SK-MEL-5 (cell line): ENCODE results near the gene CAMKMT. TPM values are rescaled to one million over a fixed set of nuclear protein-coding genes. Genes with fewer than 3 reads are reported as not detected.

ENCODE experiments used
- DNase-seq: peaks from one replicate; pipeline ENCODE4 v3.0.0-alpha.2; 2016; ENCODE audit warnings: low read depth, low spot score
- in situ Hi-C: cut with HindIII; loops from 2 replicates; pipeline ENCODE4 v1.10.0; 2016; ENCODE audit warnings: low sequenced_read_pairs, high pct_unique_total_duplicates, low pct_unique_long_range_greater_than_20kb
- total RNA-seq: library from RNA; depleted of rRNA; stranded (reverse); fragments of >200 nt; shearing (Covaris generic); gene quantifications from 2 replicates; pipeline ENCODE4 v1.2.3, GENCODE V29; 2014

The CAMKMT gene
- total RNA-seq, 1 experiment from 2014 or later, result 6.4 TPM

DNA sequence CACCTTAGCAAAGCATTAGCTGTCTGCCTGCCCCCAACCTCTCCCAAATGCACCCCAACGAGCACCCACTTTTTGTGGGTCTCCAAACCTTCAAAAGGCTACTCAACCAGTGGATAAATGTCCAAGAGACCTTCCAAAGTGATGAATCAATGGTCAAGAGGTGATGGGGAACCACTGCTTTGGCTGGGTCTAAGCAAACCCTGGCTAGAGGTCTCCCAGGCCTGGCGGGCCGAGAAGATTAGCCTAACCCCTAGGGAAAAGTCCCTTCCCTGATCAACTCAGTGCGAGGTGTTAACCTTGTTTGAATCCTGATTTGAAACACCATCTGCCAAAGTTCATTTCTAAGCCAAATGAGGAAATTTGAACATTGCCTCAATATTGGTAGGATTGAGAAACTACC lies 435.0 kb downstream of the CAMKMT start:
- DNase-seq, result no peak
- in situ Hi-C loops, result no loop called here

DNA sequence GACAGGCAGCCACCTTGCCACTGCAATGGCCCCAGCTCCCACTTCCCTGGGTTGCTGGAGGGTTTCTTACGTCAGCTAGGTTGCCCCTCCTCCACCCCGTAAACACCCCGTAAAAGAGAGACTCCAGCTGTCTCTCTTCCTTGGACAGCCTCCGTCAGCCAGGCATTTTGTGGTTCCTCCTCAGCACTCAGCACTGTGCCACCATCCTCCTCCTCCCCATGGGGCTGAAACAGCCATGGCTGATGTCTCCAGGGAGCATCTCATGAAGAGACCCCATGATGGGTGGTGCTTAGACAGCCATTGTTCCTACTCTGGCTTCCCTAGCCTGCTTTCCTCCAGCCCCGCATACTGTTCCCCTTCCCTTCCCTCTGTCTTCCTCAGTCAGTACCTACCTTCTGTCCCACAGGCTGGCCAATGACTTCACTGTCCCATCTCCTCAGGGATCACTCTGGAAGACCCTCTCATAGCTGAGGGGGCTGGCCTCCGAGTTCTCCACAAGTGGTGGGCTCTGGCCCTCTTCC lies 436.5 kb downstream of the CAMKMT start:
- DNase-seq, result no peak
- in situ Hi-C loops, result no loop called here

DNA sequence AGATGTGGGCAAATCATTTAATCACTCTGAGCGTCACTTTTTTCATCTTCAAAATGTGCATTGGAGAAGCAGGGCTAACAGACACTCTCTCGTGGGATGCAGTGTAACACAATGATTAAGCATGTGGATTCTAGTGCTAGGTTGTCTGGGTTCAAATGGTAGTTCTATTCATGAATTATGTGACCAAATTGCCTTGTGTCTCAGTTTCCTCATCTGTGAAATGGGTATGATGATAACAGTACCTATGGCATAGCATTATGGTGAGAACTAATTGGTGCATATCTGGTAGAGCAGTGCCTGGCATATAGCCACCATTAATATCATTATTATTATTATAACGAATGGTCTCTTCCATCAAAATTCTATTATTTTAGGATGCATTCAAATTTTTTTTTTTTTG lies 437.4 kb downstream of the CAMKMT start:
- in situ Hi-C loops, result no loop called here
- no peak for DNase-seq

DNA sequence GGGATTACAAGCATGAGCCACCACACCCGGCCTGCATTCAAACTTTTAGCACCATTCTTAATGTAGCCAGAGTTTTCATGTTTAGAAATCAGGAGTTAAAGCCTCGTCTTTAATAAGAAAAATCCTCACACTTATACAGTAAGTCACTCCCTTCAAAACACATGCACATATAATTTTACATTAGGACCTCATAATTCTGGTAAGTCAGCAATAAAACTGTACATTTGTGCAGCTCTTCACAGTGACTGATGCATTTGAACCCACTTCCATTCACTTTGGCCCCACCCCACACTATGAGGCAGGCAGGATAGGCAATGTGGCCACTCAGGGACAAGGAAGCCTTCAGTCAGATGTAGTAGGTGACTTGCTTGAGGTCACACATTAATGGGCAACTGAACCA lies 438.0 kb downstream of the CAMKMT start:
- in situ Hi-C loops, result no loop called here
- no peak for DNase-seq

DNA sequence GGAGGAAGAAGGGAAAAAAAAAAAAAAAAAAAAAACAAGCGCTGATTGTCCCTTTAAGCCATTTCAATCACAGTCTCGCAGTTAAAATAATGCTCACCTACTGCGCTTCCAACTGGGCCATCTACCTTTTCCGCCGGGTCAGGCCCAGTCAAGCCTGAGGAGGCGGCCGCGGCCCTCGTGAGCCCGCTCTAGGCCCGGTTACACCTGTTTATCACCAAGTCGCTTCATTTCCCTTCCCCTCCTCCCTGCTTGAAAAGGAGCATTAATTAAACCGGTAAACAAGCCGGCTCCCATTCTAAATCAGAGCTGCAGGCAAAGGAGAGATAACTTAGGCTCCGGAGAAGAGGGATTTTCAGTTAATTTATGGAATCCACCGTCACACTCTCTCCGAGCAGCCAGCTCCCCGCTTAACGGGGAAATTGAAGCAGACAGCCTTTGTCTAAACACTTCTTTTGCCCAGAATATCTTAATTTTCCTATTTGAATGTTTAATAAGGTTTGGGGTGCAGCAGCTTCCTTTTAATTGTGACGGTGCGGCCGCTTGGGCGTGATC lies 439.6 kb downstream of the CAMKMT start:
- no peak for DNase-seq
- in situ Hi-C loops, result no loop called here

DNA sequence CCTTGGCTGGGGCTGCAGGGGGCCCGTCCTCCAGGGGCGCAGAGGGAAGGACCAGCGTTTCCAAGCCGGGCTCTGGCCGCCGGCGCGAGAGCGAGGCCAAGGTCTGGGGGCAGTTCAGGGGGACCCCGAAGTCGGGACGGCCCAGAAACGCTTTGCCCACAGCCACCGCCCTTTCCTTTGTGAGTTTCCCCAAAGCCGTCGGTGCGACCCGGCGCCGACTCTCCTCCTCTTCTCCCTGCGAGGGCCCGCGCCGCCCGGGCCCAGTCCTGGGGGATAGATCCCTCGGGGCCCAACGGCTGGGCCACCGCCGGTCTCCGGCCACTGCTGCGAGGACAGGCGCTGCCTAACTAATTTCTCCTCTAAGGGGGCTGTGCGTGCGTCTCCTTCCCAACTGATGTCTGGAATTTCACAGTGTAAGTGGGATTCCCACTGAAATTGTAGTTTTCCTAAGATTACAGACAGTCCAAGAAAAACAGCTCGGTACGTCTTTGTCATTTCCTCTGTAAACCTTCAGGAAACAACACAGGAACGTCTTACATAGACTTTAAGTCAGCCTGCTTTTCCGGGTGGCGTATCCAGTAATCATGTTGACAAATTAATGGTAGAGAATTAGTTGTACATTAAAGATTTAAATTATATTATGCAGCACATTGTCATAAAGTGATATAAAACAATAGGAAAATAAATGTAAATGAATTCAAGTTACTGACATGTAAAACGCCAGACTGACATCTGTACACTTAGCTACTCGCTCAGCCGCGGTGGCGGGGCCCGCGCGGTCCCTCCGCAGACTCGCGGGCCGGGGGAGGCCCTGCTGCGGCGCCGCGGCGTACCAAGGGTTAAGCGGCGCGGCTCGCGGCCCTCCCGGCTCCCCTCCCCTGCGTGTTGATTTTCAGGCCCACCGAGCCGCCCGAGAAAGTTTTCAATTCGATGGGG lies 440.4 kb downstream of the CAMKMT start:
- DNase-seq, result no peak
- in situ Hi-C loops, result no loop called here

DNA sequence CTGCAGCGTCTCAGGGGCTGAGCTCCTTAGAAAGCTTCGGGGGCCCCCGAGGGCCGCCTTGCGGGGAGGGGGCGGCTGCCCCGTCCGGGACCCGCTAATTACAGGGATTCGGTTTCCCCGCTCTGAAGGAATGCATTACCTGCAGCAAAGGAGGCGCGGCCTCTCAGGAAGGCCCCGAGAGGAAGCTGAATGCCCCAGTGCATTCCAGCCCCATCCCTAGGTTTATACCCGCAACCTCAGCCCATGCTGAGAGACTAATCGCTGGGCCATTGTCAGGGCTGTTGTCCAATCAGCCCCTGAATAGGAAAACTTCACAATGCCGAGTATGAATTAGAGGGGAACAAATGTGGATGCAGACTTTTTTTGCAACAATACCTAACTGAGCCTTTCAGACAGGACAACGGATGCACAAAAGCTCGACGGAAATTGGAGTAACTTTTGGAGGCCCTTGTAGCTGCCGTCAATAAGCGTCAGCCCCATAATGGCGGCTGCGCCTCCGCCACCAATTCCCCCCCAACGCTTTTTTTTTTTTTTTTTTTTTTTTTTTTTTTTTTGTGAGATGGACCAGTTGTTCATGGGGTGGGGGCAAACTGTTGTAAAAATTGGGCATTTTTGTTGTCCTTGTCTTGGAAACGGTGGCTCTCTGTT lies 441.2 kb downstream of the CAMKMT start:
- in situ Hi-C loops, result no loop called here
- no peak for DNase-seq

DNA sequence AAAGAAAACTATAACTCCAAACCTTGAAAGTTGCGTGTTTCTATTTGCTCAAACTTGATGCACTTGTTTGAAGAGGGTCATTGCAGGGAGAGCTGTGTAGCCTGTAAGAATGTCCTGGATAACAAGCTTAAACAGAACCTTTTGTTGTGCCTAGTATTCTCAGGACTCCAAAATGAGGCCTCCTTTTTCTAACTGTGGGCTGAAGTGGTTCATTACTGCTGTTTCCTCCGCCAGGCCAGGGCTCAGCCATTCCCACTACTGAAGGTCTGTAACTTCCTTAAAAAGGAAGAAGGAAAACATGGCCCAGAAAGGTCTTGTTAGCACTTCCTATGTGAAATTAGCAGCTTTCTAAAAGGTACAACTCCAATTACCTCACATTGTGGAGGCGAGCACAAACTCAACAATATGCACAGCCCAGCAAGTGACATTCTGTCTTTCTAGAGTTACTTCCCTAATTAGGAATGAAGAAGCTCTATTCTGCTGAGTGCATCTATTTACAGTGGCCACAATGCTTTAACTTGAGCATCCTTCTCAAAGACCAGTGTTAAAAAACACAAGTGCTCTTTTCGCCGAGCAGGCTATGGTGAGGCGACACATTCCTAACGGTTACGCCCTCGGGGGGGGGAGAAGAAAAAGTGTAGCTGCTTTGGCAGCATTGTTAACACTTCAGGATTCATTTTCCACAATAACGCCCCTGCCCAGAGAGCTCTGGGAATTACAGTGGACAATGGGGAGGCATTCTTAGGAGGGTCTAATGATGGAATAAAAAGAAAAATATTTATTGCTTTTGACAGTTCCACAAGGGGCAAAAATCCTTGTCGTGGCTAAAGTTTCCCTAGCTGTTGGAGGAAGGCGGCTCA lies 442.9 kb downstream of the CAMKMT start:
- in situ Hi-C loops, result no loop called here
- no peak for DNase-seq

DNA sequence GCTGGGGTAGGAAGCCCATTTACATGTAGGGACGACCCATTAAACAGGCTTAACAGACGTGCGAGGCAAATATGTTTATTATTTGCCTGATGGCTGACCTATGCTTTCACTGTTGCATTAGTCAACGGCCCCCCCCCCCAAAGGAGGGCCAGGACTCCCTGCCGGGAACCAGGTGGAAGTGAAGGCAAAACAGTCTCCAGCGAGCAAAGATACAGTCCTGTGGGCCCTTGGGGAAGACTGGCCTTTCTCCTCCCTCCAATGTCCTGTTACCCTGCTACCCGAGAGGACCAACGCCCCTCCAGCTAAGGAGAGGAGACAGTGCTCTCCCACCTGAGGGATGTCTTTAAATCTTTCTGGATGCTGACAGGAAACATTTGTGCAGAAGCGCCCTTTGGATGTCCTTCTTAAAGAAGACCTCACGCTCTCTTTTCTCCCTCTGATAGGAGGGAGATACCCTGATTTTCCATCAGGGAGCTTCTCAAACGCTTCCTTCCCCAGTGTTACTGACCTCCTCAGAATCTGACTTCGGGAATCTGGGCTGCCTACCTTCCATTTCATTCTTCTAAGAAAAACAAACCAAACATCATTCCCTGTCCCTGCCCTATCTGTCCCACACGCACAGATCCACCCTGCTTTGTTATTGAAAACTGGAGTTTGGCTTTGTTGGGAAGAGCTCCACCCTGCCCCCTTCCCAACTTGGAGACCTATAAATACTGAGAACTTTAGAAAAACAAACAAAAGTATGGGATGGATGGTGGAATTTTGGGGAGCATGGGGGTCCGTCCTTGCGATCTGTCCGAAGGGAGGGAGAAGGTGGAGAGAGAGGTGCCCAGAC lies 443.9 kb downstream of the CAMKMT start:
- in situ Hi-C loops, result no loop called here
- no peak for DNase-seq

DNA sequence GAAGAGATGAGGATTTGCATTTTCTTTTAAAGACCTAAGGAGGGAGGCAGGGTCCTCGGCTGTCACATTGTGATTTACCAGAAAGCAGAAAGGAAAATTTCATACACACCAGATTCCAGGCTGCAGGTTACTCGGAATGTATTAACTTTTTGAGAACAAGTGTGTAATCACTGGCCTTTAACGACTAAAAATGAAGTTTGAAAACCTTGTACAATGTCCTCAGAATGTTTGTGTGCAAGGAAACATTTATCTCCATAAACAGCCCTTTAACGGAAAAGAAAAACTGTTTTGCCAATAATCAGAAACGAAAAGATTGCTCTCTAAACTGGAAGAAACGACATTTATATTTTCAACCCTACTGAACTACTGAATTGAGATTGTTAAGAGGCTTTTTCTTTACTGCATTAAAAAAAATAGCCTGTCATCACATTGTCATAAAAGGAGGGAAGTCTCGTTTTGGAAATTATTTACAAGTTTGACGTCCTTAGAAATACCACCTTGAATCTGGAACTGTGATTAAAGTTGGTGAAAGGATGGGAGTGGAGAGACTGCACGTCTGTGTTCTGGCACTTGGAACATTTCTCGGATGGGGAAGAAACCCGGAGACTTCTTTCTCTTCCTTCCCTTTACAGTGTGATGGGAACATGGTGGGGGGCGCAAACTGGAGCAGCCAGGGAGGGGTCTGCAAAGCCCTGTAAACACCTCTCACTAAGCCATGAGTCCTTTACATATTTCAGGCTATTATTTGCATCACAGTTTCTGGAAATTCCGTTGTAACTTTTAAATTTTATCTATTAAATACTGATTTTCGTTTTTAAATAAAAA lies 445.7 kb downstream of the CAMKMT start:
- DNase-seq, result no peak
- in situ Hi-C loops, result no loop called here

DNA sequence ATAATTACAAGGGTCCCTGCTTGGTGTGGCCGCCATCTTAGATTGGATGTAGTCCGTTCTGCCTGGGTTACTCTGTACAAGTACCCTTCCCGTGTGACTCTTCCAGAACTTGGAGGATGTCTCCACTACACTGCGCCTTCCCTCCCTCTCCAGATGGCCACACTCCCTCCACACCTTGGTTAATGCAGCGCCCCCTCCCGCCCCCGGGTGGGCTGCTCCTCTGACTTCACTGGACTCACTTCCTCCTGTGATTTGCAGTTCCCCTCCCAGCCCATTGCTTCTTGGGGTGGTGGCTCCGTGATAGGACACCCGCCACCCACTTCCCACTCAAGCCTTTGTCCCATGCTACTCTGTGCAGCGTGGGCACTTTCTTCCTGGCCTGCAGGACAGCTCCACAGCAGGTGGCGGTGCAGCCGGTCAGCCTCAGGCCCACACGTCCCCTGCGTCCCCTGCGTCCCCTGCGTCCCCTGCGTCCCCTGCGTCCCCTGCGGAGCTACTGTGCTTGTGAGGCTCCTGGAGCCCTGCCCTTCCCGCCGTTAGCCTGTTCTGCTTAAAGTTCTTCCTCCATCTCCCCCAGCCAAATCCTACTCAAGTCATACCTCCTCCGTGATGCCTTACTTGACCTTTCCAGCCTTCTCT lies 449.3 kb downstream of the CAMKMT start:
- DNase-seq, result no peak
- in situ Hi-C loops, result no loop called here

DNA sequence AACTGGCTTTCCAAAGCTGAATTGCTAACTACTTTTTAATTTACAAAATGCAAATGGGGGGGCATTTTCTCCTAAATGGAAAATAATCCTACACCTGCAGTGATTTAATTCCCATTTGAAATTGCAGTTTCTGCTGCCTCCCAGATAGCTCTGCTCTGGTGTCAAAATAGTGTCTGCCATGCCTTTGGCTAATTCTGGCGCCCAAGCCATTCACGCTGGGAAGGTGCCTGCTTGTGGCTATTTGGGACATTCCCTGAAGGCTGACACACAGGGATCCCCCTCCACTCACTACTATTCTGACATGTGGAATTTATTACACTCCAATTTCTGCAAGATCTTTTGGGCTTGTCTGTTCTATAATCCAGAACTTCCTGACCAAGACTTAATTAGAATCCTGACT lies 451.4 kb downstream of the CAMKMT start:
- DNase-seq, result no peak
- in situ Hi-C loops, result no loop called here

DNA sequence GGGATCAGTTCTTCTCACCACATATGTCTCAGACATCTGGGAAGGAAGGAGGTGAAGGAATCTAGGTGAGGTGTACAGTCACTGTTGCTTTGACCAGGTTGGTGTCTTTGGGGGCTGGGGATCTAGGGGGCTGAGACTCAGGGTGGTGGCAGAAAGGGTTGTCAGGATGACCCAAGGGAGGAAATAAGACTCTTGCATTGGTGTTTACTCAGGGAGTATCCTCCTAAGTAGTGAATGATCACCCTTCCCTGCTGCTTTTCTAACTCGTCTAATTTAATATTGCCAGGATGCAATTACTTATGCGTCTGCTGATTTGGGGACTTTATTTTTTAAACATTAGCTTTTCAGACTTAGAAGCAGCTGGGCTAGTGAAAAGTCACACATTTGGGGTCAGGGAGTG lies 451.9 kb downstream of the CAMKMT start:
- no peak for DNase-seq
- in situ Hi-C loops, result no loop called here

DNA sequence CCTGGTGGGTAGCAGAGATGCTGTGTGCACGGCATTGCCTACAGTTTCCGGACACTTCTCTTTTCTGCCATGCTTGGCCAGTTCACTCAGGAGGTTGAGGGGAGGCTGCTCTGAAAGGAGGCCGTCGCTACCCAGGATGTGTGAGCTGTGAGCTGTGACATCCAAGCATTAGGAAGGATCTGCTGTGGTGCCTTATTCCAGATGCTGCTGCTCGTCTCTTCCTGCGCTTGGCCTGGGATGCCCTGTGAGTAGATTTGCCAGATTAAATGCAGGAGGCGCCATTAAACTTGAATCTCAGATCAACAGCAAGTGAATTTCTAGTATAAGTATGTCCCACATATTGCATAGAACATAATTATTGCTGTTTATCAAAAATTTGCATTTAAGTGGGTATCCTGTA lies 455.5 kb downstream of the CAMKMT start:
- no peak for DNase-seq
- in situ Hi-C loops, result no loop called here

DNA sequence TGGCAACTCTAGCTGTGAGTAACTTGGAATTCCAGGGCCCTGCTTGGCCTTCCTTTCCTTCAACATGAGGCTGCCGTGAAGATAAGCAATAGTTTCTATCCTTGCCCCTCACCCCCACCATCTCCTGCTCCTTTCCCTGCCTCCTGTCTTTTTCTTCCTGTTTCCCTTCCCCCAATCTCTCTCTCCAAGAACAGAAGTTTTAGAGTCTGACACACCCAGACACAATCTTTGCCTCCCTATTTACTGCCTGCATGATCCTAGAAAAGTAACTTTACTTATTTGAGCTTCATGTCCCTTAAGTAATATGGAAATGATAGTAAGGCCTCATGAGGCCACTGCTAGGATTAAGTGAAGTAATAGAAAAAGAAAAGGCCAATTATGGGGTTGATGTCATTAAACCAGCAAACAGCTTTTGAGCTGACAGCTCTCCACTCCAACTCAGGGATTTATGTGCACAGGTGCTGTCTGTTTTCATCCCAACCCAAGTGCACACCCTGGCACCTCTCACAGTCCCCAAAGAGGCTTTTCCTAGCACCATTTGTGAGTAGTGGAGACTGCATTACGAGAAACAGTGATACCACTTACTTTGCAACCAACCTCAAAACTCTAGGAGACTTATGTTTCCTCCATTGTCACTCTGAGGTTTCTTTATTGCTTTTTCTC lies 456.1 kb downstream of the CAMKMT start:
- DNase-seq, result no peak
- in situ Hi-C loops, result no loop called here
